AG09309 (cell line): ENCODE results near the gene FASN.

ENCODE experiments used
- DNase-seq: peaks from one replicate; pipeline ENCODE4 v3.0.0-alpha.2; 2010; ENCODE audit warnings: low read depth
- H3K4me3 ChIP-seq: 2 replicates; pipeline ENCODE4 v1.5.1; 2011; ENCODE audit warnings: mild to moderate bottlenecking, low read depth, low read length, moderate library complexity; ENCODE audit not compliant: control insufficient read depth
- TF ChIP-seq, protein P1 (sequence below): IDR thresholded peaks from 2 replicates; pipeline ENCODE4 v1.5.1; 2011; ENCODE audit warnings: mild to moderate bottlenecking, low read depth, low read length, inconsistent platforms; ENCODE audit not compliant: insufficient read depth, control insufficient read depth; ENCODE audit errors: missing control alignments

Gene FASN

DNA sequence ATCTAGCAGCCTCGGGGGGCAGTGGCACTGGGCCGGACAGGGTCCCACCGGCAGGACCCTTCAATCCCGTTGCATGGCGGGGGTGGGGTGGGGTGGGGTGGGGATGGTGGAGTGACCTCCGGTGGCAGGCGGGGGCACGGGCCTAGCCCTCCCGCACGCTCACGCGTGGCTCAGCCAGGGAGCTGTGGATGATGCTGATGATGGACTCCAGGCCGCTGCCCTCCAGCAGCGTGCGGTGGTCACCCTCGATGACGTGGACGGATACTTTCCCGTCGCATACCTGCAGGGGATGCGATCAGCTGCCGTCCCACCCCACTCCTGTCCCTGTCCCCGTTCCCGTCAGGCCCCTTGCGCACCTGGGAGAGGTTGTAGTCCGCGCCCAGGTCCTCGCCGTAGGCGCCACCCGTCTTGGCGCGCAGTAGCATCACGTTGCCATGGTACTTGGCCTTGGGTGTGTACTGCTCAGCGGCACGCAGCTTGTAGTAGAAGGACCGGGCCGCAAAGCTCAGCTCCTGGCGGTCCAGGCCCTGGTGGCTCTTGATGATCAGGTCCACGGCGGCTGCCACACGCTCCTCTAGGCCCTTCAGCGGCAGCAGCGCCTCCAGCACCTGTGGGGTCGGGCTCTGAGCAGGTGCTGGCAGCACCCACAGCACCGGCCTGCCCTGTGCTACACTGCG, 18.9 kb downstream of the FASN start:
- TF ChIP-seq, protein P1, sequence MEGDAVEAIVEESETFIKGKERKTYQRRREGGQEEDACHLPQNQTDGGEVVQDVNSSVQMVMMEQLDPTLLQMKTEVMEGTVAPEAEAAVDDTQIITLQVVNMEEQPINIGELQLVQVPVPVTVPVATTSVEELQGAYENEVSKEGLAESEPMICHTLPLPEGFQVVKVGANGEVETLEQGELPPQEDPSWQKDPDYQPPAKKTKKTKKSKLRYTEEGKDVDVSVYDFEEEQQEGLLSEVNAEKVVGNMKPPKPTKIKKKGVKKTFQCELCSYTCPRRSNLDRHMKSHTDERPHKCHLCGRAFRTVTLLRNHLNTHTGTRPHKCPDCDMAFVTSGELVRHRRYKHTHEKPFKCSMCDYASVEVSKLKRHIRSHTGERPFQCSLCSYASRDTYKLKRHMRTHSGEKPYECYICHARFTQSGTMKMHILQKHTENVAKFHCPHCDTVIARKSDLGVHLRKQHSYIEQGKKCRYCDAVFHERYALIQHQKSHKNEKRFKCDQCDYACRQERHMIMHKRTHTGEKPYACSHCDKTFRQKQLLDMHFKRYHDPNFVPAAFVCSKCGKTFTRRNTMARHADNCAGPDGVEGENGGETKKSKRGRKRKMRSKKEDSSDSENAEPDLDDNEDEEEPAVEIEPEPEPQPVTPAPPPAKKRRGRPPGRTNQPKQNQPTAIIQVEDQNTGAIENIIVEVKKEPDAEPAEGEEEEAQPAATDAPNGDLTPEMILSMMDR: no peak
- no peak for DNase-seq
- no peak overlapping the region for H3K4me3 ChIP-seq

DNA sequence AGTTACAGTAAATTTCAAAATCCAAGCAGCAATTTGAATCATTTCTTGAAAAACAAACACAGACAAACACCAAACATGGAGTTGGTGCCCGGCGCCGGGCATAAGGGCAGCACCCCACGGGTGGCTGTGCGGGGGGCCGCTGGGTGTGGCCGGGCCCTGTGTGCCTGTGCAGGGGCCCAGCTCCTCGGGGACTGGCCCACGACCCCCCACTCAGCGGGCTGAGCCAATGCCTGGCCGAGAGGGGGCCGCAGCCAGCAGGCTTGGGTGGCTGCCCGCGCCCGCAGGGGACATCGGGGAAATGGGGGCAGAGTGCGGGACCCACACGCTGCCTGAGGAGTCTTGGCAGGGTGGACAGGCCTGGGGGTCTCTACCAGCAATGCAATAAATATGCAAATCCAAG, 19.6 kb downstream of the FASN start:
- TF ChIP-seq, protein P1: no peak
- no peak for DNase-seq
- no peak overlapping the region for H3K4me3 ChIP-seq

DNA sequence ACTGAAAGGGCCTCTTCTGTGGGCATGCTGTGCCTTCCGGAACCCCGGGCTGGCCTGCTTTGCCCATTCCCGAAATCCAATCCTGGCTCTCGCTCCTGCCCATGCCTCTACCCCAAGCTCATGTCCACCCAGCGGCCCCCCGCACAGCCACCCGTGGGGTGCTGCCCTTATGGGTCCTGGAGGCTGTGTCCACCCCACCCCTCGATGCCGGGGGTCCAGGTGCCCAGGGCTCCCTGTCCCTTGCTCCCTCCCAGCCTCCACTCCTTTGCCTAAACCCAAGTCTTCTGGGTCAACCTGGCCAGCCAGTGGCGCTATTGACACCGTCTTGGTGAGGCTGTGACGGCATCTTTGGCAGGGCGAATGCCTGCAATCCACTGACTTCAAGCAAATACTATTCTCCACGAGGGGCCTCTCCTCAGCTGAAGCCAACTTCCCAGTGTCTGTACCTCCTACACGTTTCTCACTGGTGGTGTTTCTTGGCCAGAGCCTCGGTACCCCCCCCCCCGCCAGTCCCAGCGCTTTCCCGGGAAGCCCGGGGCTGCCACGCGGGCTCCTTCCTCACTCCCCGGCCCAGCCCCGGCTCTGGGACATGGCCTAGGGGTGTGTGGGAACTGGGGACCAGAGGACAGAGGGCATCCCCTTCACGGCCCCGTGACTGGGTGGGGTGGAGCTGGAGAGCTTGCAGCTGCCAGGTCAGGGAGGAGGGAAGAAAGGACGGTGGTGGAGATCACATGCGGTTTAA, 20.2 kb downstream of the FASN start:
- no peak overlapping the region for H3K4me3 ChIP-seq
- DNase-seq: no peak
- TF ChIP-seq, protein P1: no peak

DNA sequence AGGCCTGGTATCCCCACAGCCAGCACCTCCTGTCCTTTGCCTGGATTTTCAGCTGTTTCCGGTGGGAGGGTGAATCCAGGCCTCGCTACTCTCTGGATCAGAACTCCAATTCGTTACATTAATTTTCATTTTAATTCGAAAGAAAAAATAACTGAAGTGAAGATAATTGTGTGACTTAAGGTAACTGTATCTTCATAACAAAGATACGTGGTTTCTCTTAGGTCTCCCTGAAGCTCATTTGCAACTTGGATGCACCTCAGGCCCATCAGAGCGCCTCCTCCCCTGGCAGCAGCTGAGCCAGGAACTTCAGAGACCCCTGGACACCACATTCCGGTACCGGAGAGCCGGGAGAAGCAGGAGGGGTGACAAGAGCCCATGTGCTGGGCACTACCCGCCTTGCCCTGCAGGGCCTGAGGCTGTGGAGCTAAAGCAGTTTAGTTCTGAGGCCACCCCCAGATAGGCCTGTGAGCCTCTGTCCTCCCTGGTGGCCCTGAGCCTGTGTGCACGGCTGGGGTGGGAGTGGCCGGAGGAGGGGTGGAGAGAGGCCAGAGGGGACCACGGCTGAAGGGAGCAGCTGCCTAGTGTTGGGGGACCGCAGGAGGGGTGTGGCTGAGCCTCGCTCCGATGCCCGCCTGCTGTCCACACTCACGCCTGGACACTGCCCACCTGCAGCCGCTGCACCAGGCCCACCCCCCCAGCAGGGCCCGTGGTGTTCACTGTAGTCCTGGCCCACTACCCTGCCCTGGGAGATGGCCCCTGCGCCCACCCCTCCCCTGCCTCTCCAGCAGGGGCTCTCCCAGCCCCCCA, 21.0 kb downstream of the FASN start:
- TF ChIP-seq, protein P1: no peak
- H3K4me3 ChIP-seq: no peak overlapping the region
- no peak for DNase-seq

DNA sequence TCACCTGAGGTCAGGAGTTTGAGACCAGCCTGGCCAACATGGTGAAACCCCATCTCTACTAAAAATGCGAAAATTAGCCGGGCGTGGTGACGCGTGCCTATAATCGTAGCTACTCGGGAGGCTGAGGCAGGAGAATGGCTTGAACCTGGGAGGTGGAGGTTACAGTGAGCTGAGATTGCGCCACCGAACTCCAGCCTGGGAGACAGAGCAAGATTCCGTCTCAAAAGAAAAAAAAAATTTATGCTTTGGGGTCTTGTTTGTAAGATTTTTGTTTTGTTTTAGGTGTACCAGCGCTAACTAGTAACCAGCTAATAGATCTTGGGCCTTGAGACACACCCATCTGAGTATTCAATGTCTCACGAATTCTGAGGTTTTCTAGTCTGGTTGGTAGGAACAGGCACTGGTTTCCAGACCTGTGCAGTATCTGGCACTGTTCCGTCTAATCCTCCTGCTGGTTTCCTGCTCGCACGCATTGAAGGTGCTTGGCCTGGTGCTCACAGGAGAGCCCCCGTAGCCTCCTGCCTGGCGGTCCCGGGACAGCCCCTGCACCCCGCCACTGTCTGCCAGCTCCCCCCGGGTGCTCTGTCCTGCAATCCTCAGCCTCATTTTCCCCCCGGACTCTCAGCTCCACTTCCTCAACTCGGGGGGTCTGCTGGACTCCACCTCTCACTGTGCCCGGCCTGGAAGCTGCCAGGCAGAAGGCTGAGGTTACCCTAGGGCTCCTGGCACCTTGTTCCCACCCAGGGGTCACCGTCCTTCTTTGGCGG, 21.8 kb downstream of the FASN start:
- TF ChIP-seq, protein P1: no peak
- DNase-seq: no peak
- no peak overlapping the region for H3K4me3 ChIP-seq

DNA sequence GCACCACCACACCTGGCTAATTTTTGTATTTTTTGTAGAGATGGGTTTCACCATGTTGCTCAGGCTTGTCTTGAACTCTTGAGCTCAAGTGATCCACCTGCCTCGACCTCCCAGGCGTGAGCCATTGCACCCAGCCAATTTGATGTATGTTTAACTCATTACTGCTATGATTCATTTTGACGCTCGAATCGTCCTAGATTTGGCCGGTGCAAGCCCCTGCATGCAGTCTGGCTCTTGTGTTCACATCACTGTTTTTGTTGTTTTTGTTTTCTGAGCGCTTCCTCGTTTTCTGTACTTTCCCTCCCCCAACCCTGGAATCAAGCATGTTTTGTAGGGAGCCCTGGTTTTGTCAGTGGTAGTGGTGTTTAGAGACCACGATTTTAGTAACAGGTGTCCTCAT, 24.6 kb downstream of the FASN start:
- no peak for DNase-seq
- no peak overlapping the region for H3K4me3 ChIP-seq
- TF ChIP-seq, protein P1: no peak
